ENCODE results near the gene GPR78.

The GPR78 gene

GRCh38 chr4:8547108-8547911 is 32.9 kb upstream of the GPR78 start:
- DNase-seq: no peak

DNA sequence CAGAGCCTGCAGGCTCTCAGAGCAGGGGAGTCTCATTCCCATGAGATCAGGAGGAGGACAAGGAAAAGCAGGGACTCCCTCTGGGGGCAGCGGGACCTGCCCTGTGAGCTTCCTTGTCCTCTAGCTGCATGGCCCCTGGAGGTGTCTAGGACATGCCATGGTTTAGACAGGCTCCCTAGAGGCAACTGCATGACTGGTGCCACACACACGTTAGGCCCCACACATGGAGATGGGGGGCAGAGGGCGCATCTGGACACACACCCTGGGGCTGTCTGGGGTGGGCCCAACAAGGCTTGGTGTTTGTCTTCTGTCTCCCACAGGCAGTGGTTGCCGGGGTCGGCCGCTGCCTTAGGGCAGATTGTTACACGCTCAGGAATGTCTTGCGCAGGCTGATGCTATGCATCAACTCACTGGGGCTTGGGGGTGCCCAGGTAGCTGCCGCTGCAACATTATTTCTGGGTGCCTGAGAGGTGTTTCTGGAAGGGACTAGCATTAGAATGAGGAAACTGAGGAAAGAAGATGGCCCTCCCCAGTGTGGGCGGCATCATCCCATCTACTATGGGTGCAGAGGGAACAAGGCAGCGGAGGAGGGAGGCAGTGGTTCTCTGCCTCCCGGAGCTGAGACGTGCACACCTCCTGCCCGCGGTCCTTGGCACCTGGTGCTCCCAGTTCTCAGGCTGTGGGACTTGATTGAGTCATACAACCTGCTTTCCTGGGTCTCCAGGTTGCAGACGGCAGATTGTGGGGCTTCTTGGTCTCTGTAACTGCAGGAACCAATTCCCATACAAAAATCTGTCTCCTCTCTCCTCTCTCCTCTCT is 32.1 kb upstream of the GPR78 start:
- no peak for DNase-seq

DNA sequence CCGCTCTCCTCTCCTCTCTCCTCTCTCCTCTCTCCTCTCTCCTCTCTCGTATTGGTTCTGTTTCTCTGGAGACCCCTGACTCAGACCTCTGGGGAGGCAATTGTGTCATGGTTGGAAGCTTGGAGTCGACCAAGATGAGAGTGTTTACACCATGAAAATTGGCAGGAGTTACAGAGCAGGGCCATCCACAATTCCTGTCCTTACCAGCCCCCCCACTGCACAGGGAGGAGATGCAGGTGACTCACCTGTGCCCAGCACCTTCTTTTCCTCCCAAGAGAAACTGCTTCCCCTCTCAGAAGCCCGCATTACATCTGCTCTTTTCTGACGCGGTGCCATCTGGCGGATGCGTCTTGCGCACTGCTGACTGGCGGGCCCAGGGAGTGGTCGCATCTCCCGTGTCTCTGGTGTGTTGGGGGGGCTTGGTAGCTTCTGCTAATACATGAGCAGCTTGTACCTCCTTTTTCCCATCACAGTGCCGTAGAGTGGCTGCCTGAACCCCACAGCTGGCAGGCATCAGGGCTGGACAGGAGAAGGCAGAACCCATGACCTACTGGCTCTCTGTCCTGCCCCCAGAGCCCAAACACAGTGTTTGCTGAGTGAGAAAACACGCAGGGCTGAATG is 31.4 kb upstream of the GPR78 start:
- DNase-seq: no peak

GRCh38 chr4:8549352-8549931 is 30.8 kb upstream of the GPR78 start:
- DNase-seq: no peak

DNA sequence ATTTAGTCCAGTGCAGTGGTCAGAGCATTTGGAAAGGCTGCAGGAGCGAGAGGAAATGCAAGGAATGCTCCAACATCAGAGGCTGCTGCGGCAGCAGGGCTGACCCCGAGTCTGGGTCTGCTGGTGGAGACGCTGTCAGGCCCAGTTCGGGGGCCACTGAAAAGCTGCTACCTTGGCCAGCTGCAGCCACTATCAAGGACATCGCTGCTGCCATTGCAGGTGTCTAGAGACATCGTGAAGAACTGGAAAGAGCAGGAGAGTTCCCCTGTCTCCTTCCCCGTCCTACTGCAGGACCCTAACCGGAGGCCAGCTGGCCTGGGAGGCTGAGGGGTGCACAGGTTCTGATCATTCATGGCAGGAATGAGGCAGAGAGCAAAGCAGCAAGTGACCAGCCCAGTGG is 29.5 kb upstream of the GPR78 start:
- DNase-seq: no peak

- DNase-seq: no peak
Measured at GRCh38 chr4:8552024-8552423, 28.2 kb upstream of the GPR78 start.

DNA sequence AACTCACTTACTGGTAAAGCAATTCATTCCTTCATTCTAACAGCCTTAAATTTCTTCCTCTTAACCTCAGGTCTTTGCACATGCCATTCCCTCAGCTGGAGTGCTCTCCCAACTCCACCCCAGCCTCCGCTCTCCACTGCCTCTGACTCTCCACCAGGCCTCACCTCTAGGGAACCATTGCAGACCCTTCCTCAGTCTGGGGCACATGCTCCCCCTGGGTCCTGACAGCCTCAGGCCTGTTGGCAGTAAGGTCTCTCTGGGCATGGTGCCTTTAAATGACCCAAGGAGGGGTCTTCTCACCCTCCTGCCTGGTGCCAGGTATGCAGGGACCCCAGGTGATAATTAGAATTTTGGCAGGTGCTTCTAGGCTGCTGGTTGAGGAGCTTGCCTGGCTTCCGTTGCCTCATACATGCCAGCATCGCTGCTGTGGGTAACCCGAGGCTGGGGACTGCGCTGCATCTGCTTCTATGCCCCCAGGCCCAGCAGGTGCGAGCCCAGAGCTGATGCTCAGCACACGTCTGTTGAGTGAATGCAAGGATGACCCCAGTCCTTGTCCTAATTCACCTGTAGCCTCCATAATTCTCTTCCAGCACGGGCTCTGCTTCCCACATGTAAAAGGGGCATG is 27.5 kb upstream of the GPR78 start:
- no peak for DNase-seq

GRCh38 chr4:8553216-8553615 is 27.0 kb upstream of the GPR78 start:
- no peak for DNase-seq

DNA sequence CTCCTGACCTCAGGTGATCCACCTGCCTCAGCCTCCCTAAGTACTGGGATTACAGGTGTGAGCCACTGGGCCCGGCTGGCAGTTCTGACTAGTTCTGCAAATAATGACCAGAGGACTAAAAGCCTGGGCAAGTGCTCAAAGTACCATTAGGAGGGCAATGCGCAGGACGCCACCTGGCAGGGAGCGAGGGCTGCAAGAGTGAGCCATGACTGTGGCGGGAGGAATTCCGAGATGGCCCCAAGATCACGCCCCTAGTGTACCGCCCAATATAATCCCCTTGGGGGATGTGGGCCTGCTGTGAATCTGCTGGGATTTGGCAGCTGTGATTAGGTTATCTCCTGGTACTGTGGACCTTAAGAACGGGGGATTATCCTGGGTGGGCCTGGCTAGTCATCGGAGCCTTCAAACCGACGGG is 26.2 kb upstream of the GPR78 start:
- DNase-seq: no peak

DNA sequence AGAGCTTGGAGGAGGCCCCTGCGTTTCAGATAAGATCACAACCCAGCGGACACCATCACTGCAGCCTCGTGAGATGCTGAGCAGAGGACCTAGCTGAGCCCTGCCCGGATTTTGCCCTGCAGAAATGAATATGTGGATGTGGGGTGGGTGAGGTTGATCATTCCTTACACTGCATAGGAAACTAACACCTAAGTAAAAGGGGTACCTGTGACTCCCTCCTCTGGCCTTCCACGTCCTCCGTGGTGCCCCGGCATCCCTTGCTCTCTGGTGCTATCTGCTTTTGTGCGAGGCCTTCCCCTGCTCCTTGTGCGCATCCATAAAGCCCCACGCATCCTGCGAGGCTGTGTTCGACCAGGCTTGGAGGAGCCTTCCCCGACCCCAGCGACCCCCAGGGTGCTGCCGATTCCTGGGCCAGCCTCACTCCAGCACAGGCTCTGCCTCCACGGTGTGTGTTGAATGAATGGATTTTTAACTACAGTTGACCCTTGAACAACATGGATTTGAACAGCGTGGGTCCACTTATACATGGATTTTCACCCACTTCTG is 25.6 kb upstream of the GPR78 start:
- DNase-seq: no peak

GRCh38 chr4:8555716-8556115 is 24.5 kb upstream of the GPR78 start:
- no peak for DNase-seq

- DNase-seq: no peak
Measured at GRCh38 chr4:8556341-8557150, 23.6 kb upstream of the GPR78 start.

GRCh38 chr4:8557151-8558076 is 22.8 kb upstream of the GPR78 start:
- DNase-seq: no peak

DNA sequence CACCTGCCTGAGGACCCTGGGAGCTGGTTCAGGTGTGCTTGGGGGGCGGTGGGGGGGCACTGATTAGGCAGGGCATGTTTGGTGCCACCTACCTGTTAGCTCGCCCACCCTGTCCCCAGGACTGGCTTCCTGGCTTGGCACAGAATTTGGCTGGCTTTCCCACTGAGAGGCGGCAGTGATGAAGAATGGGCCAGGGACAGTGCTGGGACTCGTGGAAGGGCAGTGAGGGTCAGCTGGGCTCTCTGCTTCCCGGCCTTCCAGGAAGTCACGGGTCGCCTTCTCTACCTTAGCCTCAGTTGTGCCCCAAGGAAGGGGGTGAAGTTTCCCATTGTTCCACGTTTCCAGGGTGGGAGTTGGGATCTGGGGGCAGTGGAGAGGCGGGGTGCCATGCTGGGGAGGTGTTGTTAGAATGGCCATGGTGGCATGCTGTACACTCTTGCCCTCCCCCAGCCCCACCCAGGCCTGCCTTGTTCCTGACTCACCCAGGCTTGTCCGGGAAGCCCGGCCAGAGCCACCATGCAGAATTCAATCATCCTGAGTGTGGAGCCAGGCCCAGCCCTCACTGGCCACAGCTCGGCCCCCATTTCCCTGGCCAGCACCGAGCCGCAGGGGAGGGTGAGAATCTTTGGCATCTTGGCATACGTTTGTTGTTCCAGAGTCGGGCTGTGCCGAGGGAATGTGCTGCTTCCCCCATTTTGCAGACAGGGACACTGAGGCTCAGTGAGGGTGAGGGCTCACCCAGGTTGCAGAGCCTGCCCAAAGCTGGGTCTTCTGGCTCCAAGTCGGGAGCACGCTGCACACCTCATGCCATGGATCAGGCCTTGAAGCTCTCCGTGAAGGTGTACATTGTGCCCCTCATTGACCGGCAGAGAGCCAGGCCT is 21.9 kb upstream of the GPR78 start:
- DNase-seq: no peak

DNA sequence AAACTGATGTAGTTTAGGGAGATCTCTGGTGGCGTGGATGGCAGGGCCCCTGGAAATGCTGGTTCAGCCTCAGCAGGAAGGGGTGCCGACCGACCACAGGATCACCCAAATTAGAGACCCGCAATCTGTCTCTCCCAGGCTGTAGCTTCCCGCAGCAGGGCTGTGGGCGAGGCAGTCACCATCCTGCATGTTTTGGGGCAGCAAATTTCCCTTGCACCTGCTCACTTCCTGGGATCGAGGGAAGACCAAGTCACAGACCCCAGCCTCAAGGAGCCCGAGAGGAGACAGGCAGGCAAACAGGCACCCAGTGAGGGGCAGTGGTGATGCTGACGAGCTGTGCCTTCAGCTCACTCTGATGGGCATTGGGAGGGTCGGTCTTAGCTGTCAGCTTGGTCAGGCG is 21.2 kb upstream of the GPR78 start:
- no peak for DNase-seq

DNA sequence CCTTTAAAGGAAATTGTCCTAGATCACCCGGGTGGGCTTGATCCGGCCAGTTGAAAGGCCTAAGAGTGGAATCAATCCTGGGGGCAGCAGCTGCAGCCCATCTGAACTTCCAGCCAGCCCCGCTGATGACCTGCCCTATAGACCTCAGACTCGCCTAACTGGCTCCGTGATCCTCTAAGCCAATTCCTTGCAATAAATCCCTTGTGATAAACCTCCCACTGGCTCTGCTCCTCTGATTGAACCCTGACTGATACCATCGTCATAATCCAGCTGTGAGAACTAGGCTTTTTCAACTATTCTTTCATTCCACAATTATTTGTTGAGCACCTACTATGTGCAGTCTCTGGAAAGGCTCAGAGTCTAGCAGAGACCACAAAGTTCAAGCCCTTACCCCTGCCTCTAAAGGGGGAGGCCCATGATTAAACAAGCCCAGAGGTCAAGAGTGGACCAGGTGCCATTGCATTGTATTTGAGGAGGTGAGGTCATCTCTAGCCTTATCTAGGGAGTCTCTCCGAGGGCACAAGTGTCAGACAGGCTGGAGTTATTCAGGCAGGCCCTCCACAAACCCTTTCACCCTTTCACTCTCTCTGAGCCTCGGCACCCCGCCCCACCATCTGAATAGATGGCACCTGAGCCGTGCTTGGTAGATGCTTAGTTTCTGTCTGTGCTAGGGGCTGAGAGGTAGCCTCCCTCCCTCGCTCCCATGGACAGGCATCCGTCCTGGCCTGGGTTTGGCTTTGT is 20.5 kb upstream of the GPR78 start:
- no peak for DNase-seq

DNA sequence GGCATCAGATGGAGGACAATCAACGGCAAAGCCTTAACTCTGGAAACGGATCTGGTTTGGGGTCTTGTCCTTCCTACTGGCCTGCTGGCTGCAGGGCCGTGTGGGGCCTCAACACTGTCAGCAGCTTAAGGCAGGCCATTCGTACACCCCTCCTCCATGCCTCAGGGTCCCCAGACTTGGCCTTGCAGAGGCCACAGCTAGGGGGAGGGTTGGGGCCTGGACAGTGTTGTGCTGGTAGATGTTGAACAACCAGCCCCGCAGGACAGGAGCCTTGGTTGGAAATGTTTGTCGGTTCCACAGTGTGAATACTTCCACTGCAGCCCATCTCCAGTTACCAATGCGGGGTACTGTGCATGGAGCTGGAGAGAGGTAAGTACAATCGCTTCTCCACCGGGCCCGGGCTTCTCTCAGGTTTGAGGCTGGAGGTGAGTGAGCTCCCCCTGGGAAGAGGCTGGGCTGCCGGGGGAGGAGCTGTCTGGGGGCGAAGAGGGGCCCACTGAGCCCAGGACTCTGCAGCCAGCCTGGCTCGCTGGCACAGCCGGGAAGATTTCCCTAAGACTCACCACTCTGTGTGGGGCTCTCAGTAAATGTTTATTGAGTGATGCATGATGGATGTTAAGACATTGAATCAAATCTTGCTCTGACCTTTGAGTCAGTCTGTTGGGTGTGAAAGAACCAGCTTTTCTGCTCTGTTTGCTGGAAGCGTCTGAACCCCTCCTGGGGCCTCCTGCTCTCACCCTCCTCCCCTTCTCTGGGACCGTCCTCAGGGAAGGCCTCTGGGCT is 19.7 kb upstream of the GPR78 start:
- no peak for DNase-seq

DNA sequence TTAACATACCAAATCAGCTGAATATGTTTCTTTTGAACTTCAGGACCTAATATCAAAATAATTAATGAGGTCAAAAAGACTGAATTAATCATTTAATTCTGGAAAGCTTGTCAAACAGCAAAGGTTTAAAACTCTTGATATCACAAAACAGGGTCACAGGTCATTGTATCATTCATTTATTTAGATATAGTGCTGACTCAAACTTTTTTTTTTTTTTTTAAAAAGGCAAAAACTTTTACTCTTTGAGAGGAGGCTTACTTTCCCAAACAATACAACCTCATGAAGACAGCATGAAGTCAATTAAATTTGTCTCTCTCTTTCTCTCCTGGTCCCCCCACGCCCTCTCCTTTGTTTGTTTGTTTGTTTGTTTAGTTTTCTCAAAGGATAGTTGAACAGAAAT is 15.6 kb upstream of the GPR78 start:
- DNase-seq: no peak
